HG03175 (cell line): ENCODE measurements around the gene C16orf92.

Experiments
- ATAC-seq: cut with Tn5 transposase; IDR thresholded peaks from one replicate; pipeline ENCODE4 v1.9.1; 2021; ENCODE audit warnings: mild to moderate bottlenecking, moderate library complexity; ENCODE audit not compliant: unreplicated experiment

The C16orf92 gene

DNA sequence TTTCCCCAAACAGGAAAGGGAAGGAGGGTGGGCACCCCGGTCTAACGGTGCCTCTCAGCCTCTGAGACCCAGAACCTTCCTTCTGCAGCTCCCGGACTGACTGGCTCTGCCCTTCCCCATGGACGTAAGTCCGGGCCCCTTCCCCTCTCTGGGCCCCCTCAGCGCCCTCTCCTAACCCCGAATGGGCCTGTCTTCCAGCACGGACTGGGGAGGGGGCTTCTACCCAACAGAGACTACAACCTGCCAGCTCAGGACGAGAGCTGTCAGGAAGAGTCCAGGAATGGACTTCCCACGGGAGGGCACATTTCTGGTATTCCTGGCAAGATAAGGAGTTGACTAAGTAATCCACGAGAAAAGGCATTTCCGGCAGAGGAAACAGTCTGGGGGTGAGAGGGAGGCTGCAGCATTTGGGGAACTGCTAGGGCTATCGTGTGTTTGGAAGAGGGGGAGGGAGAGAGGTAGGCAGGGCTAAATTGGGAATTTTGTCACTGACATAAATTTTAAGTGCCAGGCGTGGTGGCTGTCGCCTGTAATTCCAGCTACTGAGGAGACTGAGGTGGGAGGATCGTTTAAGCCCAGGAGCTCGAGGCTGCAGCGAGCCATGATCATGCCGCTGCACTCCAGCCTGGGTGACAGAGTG, 30.5 kb downstream of the C16orf92 start:
- ATAC-seq, result no peak

DNA sequence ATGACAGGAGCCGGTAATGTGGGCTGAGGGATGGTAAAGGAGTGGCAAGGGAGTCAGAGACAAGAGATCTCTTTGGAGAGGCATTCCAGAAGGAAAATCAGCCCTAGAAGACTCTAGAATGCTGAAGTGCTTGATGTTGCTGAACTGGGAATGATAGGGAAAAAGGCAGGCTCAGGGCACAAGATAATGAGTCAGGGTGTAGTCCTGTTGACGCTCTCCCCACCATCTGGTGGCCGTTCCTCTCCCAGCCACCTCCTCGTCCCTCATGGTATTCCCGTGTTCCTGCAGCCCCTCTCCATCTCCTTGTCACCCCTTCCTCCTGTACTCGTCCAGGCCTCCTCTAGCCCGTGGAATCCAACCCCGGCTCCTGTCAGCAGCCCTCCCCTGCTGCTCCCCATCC, 31.5 kb downstream of the C16orf92 start:
- ATAC-seq, result no peak

DNA sequence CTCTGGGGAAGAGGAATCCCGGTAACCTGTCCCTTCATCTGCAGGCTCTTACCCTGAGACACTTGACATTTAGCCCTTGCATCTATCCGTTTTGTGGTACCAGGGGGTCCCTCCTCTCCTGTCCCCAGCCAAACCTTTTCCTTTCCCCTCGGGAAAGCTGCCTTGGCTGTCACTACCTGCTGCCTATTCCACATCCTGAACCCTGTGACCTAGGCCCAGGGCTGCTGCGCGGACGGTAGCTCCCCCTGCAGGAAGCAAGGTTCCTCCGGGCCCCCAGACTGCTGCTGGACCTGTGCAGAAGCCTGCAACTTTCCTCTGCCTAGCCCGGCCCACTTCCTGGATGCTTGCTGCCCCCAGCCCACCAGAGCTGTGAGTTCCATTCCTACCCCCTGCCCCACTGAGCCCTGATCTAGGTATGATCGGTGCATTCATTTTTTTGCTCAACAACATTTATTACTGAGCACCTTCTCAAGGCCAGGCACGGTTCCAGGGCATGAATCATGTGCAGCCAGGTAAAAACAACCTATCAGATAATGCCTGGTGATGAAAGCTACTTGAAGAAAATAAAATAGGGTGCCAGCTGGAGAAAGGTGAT, 32.1 kb downstream of the C16orf92 start:
- no peak for ATAC-seq

DNA sequence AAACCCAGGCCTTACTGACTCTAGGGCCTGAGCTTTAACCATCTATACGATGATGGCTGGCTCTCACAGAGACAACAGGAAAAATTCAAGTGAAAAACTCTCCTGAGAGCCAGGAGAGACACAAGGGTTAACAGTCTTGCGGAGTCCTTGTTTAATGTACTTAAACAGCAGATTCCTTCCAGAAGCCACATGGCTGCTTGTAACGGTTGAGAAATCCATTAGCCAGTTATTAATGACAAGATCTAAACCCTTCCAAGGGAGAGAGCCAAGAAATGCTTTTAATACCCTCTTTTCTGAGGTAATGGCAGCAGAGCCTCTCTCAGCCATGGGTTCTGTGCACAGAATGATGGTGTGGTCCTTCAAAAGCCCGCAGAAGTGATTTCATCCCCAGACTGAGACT, 37.3 kb downstream of the C16orf92 start:
- ATAC-seq, result no peak

DNA sequence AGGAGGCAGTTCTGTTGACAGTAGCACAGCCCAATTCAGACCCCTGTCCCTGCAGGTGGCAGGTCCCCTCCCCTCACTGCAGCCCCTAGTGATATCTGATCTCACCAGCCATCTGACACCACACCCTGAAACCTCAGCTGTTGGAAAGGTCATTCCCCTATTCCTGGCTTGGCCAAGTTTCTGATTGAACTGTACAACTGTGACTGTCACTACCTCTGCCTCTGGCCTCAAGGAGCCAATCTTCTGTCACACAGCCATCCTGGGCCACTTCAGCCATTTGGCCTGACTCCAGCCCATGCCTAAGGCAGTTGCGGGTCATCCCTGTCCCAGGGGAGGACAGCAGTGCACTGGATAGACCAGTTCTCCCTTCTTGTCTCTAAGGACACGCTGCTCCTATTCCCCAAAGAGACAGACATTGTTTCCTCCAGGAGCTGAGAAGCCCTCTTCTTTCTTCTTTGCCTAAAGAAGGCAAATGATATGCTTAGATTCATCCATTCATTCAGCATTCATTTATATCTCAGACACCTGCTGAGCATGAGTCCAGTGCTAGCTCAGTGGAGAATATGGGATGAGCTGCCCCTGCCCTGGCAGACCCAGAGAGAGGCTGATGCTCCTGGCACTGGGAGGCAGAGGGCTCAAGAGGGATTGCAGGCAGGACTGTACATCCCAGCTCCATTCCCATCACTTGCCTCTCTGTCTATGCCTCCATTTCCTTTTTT, 38.0 kb downstream of the C16orf92 start:
- no peak for ATAC-seq

DNA sequence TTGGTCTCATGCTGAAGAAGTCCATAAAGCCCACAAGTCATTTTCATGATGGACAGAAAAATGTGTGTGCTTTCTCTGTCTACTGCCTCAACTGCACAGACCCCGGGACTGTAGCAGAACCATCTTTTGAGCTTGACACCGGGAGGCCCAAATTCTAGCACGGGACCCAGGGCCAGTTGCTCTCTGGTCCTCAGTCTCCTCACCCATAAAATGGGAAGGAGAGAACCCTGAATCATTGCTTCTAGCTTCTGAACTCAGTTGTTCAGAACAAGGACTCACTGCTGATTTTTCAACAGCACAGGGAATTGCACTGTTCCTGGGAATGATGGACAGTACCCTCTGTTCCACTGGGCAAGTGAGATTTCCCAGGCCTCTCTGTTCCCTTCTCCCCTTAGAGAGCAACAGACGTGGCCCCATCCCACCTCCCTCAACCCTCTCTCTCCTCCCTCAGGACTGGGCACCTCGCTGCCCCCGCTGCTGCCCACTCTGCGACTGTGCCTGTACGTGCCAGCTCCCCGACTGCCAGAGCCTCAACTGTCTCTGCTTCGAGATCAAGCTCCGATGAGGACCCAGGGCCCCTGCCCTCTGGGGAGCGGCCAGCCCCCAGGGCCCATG, 40.4 kb downstream of the C16orf92 start:
- ATAC-seq, result no peak

DNA sequence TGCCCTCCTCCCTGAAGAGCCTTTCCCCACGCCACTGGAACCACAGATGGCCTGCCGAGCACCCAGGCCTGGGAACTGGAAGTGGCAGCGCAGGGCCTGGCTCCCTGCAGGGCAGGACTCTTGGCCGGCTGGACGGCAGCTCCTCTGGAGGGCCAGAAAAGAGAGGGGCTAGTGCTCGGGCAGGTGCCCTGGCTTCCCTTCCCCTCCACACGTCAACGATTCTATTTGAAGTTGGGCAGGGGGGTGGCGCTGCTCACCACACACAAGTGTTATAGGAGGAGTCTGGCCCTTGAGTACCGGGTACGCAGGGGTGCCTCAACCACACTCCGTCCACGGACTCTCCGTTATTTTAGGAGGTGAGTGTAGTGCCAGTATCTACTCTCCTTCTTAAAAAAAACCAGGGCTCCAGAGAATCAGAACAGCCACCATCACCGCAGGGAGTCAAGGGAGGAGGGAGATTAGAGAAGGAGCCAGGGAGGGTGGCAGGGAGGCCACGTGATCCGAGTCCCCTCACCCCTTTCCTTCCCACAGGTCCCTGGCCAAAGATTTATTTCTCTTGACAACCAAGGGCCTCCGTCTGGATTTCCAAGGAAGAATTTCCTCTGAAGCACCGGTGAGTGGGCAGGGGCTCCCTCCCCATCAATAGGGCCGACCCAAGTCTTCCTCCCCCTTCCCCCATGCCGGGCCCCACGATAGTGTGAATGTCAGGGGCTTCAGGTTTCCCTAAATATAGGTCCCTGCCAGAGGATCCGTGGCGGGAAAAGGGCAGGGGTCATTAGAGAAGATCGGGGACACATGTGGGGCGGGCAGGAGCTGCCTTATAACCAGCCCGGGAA, 41.1 kb downstream of the C16orf92 start:
- ATAC-seq, result no peak

DNA sequence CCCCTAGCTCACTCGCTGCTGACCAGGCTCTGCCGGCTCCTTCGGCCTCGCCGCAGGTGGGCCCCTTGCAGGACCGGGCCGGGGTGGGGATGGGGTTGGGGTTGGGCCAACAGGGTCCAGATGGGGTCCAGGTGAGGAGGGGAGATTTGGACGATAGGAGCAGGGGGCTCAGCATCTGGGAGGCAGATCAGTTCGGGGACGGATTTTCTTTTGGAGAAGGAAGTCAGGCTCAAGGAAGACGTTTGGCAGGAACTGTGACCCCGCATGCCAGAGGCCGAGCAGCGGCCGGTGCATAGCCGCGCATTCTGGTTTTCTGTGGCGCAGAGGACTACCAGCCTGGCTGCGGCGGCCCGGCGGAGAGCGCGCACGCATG, 41.7 kb downstream of the C16orf92 start:
- ATAC-seq, result no peak

DNA sequence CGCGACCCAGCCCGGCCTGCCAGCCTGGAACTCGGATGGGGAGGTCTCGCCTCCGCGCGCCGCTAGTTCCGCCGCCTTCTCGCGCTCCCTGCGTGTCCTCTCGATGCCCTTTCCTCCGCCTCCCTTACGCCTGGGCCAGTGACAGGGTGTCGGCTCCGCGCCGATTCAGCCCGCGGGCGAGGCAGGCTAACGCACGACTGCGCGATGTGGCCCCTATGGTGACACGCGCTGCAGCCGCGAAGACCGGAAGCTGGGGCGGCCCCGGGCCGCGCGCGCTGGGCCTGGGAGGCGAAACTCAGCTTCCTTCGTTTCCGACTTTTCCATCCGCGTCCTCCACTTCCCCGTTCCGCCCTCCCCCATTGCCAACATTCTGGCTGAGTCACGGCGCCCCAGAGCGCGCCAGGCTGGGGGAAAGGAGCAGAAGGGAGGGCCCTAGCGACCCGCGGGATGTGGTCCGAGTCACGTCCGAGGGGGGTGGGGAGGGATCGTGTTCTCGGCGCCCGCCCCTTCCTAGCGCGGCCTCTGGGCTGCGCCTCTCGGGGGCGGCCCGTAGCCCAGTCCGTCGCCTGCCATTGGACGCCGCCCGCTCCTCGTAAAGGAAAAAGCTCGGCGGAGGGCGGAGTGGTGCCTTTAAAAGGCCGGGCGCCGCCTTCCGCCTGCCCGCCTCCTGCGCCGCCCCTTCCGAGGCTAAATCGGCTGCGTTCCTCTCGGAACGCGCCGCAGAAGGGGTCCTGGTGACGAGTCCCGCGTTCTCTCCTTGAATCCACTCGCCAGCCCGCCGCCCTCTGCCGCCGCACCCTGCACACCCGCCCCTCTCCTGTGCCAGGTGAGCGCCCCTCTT, 42.3 kb downstream of the C16orf92 start, which contains the start of gene ALDOA:
Gene ALDOA, plus strand, starts transcription at position 659 of the 841 bp plus-strand sequence. CDS start 1,138 bp downstream, outside the sequence.
- peak; percentile 81 for ATAC-seq

DNA sequence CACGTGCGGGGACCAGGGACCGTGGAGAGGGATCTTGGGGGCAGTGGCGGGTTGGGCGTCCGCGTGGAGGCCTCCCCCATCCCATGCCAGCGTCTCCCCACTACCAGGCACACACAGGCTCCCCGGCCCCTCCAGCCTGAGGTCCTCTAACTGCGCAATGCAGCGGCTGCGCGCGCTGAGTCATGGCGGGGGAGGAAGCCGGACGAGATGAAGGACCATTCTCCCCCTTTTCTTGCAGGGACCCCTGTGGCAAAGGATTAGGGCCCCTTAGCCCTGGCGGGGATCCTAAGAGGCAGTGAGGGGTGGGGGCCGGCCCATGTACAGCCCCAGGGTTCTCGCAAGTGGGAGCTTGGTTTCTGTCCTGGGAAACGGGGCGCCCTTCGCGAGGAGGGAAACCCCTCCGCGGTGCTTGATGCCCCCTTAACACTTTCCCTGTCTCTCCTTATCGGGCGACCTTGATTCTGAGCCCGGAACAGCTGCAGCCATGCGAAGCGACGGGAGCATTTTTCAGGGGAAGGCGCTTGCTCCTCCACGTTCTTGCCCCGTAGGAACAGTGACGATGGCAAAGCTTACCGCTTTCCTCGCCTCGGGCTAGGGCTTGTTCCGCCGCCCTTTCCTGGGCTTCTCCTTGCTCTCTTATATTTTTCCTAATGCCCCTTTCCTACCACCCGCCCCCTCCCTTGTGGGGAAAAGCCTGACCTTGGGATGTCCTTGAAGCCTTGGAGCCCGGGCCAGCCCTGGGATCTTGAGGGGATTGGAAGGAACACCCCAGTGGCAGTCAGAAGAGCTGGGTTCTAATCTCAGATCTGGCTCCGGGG, 43.2 kb downstream of the C16orf92 start:
- peak; percentile 1 for ATAC-seq

DNA sequence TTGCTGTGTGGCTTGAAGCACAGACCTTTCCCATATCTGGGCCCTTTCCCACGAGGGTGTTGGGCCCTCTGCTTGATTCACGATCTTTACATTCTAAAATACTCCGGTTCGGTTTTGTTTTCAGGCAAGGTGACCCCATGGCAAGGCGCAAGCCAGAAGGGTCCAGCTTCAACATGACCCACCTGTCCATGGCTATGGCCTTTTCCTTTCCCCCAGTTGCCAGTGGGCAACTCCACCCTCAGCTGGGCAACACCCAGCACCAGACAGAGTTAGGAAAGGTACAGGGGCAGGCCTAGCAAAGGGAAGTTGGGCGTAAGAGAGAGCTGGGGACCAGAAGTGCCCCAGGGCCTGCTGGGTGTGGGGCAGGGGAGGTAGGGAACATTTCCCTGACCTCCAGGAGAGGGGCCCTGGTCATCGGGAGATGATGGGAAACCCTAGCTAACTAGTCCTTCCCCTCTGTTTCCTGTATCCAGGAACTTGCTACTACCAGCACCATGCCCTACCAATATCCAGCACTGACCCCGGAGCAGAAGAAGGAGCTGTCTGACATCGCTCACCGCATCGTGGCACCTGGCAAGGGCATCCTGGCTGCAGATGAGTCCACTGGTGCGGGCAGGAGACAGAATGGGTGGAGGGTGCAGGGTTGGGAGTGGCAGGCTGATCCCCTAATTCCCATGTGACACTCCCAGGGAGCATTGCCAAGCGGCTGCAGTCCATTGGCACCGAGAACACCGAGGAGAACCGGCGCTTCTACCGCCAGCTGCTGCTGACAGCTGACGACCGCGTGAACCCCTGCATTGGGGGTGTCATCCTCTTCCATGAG, 44.0 kb downstream of the C16orf92 start:
- no peak for ATAC-seq

DNA sequence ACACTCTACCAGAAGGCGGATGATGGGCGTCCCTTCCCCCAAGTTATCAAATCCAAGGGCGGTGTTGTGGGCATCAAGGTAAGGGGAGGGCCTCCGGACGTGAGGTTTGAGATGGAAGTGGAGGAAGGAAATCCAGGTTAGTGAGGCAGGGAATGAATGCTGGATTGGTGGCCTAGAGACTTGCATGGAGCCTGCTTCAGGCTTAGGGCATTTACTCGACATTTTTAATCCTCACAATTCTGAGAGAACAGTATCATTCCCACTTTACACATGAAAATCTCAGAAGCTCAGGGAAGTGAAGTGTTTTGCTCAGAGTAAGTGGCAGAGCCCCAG, 44.6 kb downstream of the C16orf92 start:
- ATAC-seq, result no peak

DNA sequence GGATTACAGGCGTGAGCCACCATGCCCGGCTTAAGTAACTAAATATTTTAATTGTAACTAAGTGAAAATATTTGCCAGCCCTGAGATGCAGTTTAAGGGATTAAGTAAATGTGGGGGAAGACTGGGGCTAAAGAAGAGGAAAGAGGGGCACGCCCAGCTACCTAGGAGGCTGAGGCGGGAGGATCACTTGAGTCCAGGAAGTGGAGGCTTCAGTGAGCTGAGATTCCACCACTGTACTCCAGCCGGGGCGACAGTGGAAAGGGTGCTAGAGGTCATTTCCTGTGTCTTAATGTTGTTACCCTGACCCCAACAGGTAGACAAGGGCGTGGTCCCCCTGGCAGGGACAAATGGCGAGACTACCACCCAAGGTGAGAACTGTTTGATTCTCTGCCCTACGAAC, 45.3 kb downstream of the C16orf92 start:
- no peak for ATAC-seq

DNA sequence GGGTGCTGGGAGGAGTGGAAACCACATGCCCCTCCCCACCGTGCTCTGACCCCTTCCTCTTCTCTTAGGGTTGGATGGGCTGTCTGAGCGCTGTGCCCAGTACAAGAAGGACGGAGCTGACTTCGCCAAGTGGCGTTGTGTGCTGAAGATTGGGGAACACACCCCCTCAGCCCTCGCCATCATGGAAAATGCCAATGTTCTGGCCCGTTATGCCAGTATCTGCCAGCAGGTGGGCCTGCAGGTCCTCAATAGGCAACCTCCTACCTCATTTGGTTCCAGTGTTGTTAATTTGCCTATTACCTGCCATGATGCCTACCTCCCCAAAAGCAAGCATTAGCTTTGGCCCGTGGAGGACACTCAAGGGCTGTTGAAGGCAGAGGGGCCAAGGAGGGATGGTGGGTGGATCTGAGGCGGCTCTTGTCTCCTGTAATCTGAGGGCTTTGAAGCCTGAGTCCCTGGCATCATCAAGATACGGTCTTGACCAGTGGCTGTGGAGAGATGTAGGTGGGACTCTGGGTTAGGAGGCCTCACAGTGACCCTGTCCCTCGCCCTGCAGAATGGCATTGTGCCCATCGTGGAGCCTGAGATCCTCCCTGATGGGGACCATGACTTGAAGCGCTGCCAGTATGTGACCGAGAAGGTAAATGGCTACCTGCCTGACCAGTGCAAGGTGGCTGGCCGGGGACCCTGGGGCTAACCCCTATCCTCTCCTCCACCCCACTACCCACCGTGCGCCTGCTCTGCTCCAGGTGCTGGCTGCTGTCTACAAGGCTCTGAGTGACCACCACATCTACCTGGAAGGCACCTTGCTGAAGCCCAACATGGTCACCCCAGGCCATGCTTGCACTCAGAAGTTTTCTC, 46.0 kb downstream of the C16orf92 start:
- ATAC-seq, result no peak

DNA sequence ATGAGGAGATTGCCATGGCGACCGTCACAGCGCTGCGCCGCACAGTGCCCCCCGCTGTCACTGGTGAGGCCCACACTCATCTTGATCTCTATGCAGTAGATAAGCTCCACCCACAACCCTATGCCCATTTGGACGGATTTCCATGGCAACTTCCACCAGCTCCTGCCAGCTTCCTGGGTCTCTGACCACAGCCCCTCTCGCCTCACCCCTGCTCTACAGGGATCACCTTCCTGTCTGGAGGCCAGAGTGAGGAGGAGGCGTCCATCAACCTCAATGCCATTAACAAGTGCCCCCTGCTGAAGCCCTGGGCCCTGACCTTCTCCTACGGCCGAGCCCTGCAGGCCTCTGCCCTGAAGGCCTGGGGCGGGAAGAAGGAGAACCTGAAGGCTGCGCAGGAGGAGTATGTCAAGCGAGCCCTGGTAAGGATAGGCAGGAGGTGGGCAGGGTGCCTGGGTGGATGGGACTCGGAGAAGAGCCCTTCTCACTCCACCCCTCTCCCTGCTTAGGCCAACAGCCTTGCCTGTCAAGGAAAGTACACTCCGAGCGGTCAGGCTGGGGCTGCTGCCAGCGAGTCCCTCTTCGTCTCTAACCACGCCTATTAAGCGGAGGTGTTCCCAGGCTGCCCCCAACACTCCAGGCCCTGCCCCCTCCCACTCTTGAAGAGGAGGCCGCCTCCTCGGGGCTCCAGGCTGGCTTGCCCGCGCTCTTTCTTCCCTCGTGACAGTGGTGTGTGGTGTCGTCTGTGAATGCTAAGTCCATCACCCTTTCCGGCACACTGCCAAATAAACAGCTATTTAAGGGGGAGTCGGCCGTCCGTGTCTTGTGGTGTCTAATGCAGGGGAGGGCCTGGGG, 46.8 kb downstream of the C16orf92 start:
- ATAC-seq, result no peak

DNA sequence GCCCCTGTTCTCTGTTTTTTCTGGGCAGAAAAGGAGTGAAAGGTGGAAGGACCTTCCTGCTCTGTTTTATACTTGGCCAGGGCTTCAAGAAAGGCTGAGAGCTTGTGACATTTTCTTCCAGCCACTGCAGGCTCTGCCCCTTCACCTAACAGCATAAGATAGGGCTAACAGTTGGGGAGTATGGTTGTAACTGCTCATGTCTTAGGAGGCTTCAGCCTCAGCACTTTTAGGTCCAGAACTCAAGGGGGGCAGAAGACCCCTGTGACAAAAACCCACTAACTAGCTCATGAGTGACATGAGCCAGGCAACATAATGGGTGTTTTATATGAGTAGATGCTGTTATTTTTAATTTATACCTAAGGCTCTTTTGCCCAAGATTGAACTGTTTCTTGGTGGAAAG, 47.5 kb downstream of the C16orf92 start:
- no peak for ATAC-seq
